ENCODE measurements around the gene C4orf46.

DNA sequence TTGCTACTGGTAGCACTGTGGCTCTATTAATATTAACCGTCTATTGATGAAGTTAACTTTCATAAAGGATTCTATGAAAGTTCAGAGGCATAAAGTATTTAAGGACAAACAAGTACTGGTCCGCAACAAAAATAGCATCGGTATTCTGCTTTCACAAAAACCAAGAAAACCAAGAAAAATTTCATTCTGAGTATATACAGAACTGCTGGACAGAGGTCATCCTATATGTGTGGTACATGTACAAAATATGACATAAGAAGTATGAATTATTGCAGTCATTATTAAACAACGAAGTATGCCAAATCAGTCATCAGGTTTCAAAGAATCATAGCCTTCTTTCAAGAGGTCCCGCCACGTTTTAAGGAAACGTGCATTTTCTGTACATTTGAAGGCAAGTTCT, 2.4 kb downstream of the C4orf46 start:
- TF ChIP-seq CTCF (IDR thresholded peaks at IDR 0.05) (no peak), POLR2AphosphoS5 (IDR thresholded peaks at IDR 0.05; ENCODE audit: low read depth, low read length) (no peak), SIN3A (IDR thresholded peaks at IDR 0.05; ENCODE audit: borderline replicate concordance, insufficient read depth, low read depth, low read length) (no peak)

All from Panc1 (cell line).